Measurements from ENCODE around the gene S100A8. TPM values are rescaled to one million over a fixed set of nuclear protein-coding genes. Genes with fewer than 3 reads are reported as not detected.

S100A8 gene
- total RNA-seq, 4 donors from 2014 or later = 5.7 to 38.4 (median 19.5) TPM

GRCh38 chr1:153368495-153368894, 22.4 kb downstream of the S100A8 start:
- Histone ChIP-seq H3K27me3 (no peaks in the 10 kb centered on the region), H3K27ac (no peak overlapping the region), H3K36me3 (no peaks in the 10 kb centered on the region), H3K9me3 (no peaks in the 10 kb centered on the region), H3K4me3 (no peak overlapping the region), H3K4me1 (peaks cover 25% of the 10 kb centered on the region)
- no peak for TF ChIP-seq EP300 (IDR thresholded peaks at IDR 0.05)
- no peak for TF ChIP-seq POLR2A (IDR thresholded peaks at IDR 0.05)
- TF ChIP-seq CTCF (IDR thresholded peaks at IDR 0.05) = no peak
- no peak for TF ChIP-seq POLR2AphosphoS5 (IDR thresholded peaks at IDR 0.05)
- DNase-seq (ENCODE audit: low spot score in 2 of 2) = no peak
- 79% methylated on average over 2 of the region's 2 CpGs for WGBS

- no peak overlapping the region for H3K27ac ChIP-seq
- 75% methylated on average over 2 of the region's 2 CpGs for WGBS
- TF ChIP-seq POLR2AphosphoS5 (IDR thresholded peaks at IDR 0.05) (no peak), CTCF (IDR thresholded peaks at IDR 0.05) (no peak), EP300 (IDR thresholded peaks at IDR 0.05) (no peak), POLR2A (IDR thresholded peaks at IDR 0.05) (no peak)
- no peak overlapping the region for H3K4me3 ChIP-seq
- no peak for DNase-seq (ENCODE audit: low spot score in 2 of 2)
- peaks cover 32% of the 10 kb centered on the region for H3K4me1 ChIP-seq
- H3K36me3 ChIP-seq = no peaks in the 10 kb centered on the region
- H3K9me3 ChIP-seq = no peaks in the 10 kb centered on the region
- no peaks in the 10 kb centered on the region for H3K27me3 ChIP-seq
Observed at GRCh38 chr1:153367090-153367489, 23.8 kb downstream of the S100A8 start.

GRCh38 chr1:153366261-153366660, 24.6 kb downstream of the S100A8 start:
- Histone ChIP-seq H3K27me3 (no peaks in the 10 kb centered on the region), H3K27ac (no peak overlapping the region), H3K9me3 (no peaks in the 10 kb centered on the region), H3K4me3 (no peak overlapping the region), H3K4me1 (peaks cover 32% of the 10 kb centered on the region), H3K36me3 (no peaks in the 10 kb centered on the region)
- TF ChIP-seq POLR2AphosphoS5 (IDR thresholded peaks at IDR 0.05) = no peak
- TF ChIP-seq POLR2A (IDR thresholded peaks at IDR 0.05) = no peak
- TF ChIP-seq CTCF (IDR thresholded peaks at IDR 0.05) = no peak
- no peak for TF ChIP-seq EP300 (IDR thresholded peaks at IDR 0.05)
- WGBS = 75% methylated on average over 6 of the region's 6 CpGs
- DNase-seq (ENCODE audit: low spot score in 2 of 2) = peak; percentile 46 to 50

- peak; percentile 31 to 35 for DNase-seq (ENCODE audit: low spot score in 2 of 2)
- H3K4me3 ChIP-seq = no peak overlapping the region
- no peaks in the 10 kb centered on the region for H3K36me3 ChIP-seq
- H3K9me3 ChIP-seq = no peaks in the 10 kb centered on the region
- no peak overlapping the region for H3K27ac ChIP-seq
- no peak for TF ChIP-seq POLR2AphosphoS5 (IDR thresholded peaks at IDR 0.05)
- 49% methylated on average over 8 of the region's 8 CpGs for WGBS
- H3K4me1 ChIP-seq = peaks cover 32% of the 10 kb centered on the region
- no peaks in the 10 kb centered on the region for H3K27me3 ChIP-seq
Observed at GRCh38 chr1:153365696-153366095, 25.2 kb downstream of the S100A8 start.

- WGBS = 56% methylated on average over 12 of the region's 12 CpGs
- DNase-seq (ENCODE audit: low spot score in 2 of 2) = peak; percentile 52 to 55
- H3K27ac ChIP-seq = no peak overlapping the region
Observed at GRCh38 chr1:153364766-153365666, 25.9 kb downstream of the S100A8 start.

More at GRCh38 chr1:153364766-153365666, 25.9 kb downstream of the S100A8 start:
- H3K4me3 ChIP-seq = no peak overlapping the region
- H3K27me3 ChIP-seq = no peaks in the 10 kb centered on the region
- H3K9me3 ChIP-seq = no peaks in the 10 kb centered on the region
- TF ChIP-seq CTCF (IDR thresholded peaks at IDR 0.05) (no peak), POLR2A (IDR thresholded peaks at IDR 0.05) (no peak), POLR2AphosphoS5 (IDR thresholded peaks at IDR 0.05) (no peak), EP300 (IDR thresholded peaks at IDR 0.05) (no peak)
- H3K36me3 ChIP-seq = no peaks in the 10 kb centered on the region
- H3K4me1 ChIP-seq = peaks cover 36% of the 10 kb centered on the region

Measured in suprapubic skin (tissue), 4 donors.